Measurements from ENCODE around the gene CX3CR1. TPM values are rescaled to one million over a fixed set of nuclear protein-coding genes. Genes with fewer than 3 reads are reported as not detected.

The CX3CR1 gene
- total RNA-seq, 2 donors from 2014 or later, result 2.7 to 3.4 TPM

GRCh38 chr3:39318301-39318700 lies 38.5 kb upstream of the CX3CR1 start:
- no peaks in the 10 kb centered on the region for H3K36me3 ChIP-seq
- no peaks in the 10 kb centered on the region for H3K27me3 ChIP-seq (replicated peaks; ENCODE audit: insufficient read depth)
- no peak for TF ChIP-seq CTCF (IDR thresholded peaks at IDR 0.05)
- TF ChIP-seq POLR2AphosphoS5 (IDR thresholded peaks at IDR 0.05), result no peak
- TF ChIP-seq POLR2A (IDR thresholded peaks at IDR 0.05), result no peak
- intact Hi-C loops (cut with DNase I), result no loop called here
- no peaks in the 10 kb centered on the region for H3K4me1 ChIP-seq (replicated peaks)
- no peak overlapping the region for H3K4me3 ChIP-seq
- no peaks in the 10 kb centered on the region for H3K9me3 ChIP-seq
- WGBS, result 50% methylated on average over 1 of the region's 1 CpG
- DNase-seq (ENCODE audit: low spot score), result no peak
- no peak overlapping the region for H3K27ac ChIP-seq

GRCh38 chr3:39317571-39318169 lies 37.8 kb upstream of the CX3CR1 start:
- intact Hi-C loops (cut with DNase I), result no loop called here
- DNase-seq (ENCODE audit: low spot score), result no peak
- WGBS, result 77% methylated on average over 2 of the region's 2 CpGs
- H3K27me3 ChIP-seq (replicated peaks; ENCODE audit: insufficient read depth), result no peaks in the 10 kb centered on the region
- no peak overlapping the region for H3K27ac ChIP-seq
- H3K36me3 ChIP-seq, result no peaks in the 10 kb centered on the region
- no peaks in the 10 kb centered on the region for H3K9me3 ChIP-seq
- H3K4me3 ChIP-seq, result no peak overlapping the region
- TF ChIP-seq POLR2AphosphoS5 (IDR thresholded peaks at IDR 0.05) (no peak), CTCF (IDR thresholded peaks at IDR 0.05) (no peak), POLR2A (IDR thresholded peaks at IDR 0.05) (no peak)
- no peaks in the 10 kb centered on the region for H3K4me1 ChIP-seq (replicated peaks)

- DNase-seq (ENCODE audit: low spot score), result no peak
- 83% methylated on average over 1 of the region's 1 CpG for WGBS
- intact Hi-C loops (cut with DNase I), result no loop called here
- Histone ChIP-seq H3K4me1 (replicated peaks) (no peaks in the 10 kb centered on the region), H3K9me3 (no peaks in the 10 kb centered on the region), H3K27me3 (replicated peaks; ENCODE audit: insufficient read depth) (no peaks in the 10 kb centered on the region), H3K4me3 (no peak overlapping the region), H3K36me3 (no peaks in the 10 kb centered on the region), H3K27ac (no peak overlapping the region)
- no peak for TF ChIP-seq CTCF (IDR thresholded peaks at IDR 0.05)
- TF ChIP-seq POLR2A (IDR thresholded peaks at IDR 0.05), result no peak
- no peak for TF ChIP-seq POLR2AphosphoS5 (IDR thresholded peaks at IDR 0.05)
Measured at GRCh38 chr3:39315420-39315819, 35.6 kb upstream of the CX3CR1 start.

GRCh38 chr3:39313289-39313688 lies 33.5 kb upstream of the CX3CR1 start:
- H3K9me3 ChIP-seq, result no peaks in the 10 kb centered on the region
- no peak overlapping the region for H3K27ac ChIP-seq
- no peaks in the 10 kb centered on the region for H3K36me3 ChIP-seq
- H3K4me1 ChIP-seq (replicated peaks), result no peaks in the 10 kb centered on the region
- no peak for DNase-seq (ENCODE audit: low spot score)
- no peaks in the 10 kb centered on the region for H3K27me3 ChIP-seq (replicated peaks; ENCODE audit: insufficient read depth)
- H3K4me3 ChIP-seq, result no peak overlapping the region
- intact Hi-C loops (cut with DNase I), result no loop called here
- TF ChIP-seq POLR2A (IDR thresholded peaks at IDR 0.05) (no peak), POLR2AphosphoS5 (IDR thresholded peaks at IDR 0.05) (no peak), CTCF (IDR thresholded peaks at IDR 0.05) (no peak)

- Histone ChIP-seq H3K4me1 (replicated peaks) (no peaks in the 10 kb centered on the region), H3K4me3 (no peak overlapping the region), H3K27me3 (replicated peaks; ENCODE audit: insufficient read depth) (no peaks in the 10 kb centered on the region), H3K9me3 (no peaks in the 10 kb centered on the region), H3K36me3 (no peaks in the 10 kb centered on the region), H3K27ac (no peak overlapping the region)
- 92% methylated on average over 2 of the region's 2 CpGs for WGBS
- DNase-seq (ENCODE audit: low spot score), result no peak
- TF ChIP-seq CTCF (IDR thresholded peaks at IDR 0.05) (no peak), POLR2A (IDR thresholded peaks at IDR 0.05) (no peak), POLR2AphosphoS5 (IDR thresholded peaks at IDR 0.05) (no peak)
- intact Hi-C loops (cut with DNase I), result no loop called here
Measured at GRCh38 chr3:39302178-39302577, 22.3 kb upstream of the CX3CR1 start.

Data from prostate gland (tissue), 2 donors.